ENCODE measurements around the gene CYP19A1. TPM values are rescaled to one million over a fixed set of nuclear protein-coding genes. Genes with fewer than 3 reads are reported as not detected.
"Not testable (repeated sequence)": the region's sequence is repeated elsewhere in the genome, so short reads cannot be mapped to it uniquely, and the experiment has no call there.

CYP19A1 gene
- total RNA-seq, 1 experiment from 2014 or later = not detected

DNA sequence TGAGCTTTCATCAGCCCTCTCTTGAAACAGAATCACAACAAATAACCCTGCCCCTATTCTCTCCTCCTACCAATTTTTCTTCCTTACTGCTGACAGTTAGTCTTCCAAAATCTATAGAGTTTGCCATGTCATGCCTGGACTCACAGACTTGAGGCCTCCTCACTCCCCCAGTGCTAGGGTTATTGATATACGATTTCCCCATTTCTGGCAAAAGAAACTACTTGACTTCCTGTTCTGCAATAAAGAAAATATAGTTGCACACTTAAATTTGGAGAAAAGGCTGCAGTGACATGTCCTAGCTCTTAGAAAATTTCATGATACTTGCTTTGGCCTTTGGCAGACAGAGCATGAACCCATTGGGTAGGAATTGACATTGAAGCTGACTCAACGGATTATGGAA lies 75.9 kb downstream of the CYP19A1 start:
- no peak for DNase-seq (ENCODE audit: low spot score)

DNA sequence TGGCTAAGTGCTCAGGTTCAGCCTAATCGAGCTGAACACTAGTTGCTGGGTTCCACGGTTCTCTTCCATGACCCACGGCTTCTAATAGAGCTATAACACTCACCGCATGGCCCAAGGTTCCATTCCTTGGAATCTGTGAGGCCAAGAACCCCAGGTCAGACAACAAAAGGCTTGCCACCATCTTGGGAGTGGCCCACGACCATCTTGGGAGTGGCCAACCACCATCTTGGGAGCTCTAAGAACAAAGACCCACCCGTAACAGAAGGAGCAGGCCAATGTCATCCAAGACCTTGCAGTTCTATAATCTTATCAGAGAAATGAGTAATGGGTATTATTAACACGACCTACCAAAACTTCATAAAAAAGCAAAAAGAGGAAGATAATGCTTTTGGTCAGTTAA lies 77.3 kb downstream of the CYP19A1 start:
- not testable (repeated sequence) for DNase-seq (ENCODE audit: low spot score)

DNA sequence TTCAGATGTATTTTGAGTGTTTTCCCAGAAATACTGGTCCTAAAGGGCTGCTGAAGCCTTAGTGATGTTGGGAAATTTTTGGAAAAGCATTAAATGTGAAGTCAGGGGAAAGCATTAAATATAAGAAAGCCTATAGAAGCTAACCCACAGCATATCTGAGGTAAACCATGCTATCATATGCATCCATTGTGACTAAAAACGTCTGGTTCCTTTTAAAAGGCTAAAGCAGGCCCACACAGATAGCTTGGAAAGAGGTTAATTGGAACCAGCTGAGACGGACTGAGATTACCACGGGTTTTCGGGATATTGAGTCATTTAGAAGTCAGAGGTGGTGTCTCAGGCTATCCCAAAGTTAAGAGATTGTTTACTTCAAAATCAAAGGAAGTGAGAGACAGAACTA lies 78.2 kb downstream of the CYP19A1 start:
- no peak for DNase-seq (ENCODE audit: low spot score)

DNA sequence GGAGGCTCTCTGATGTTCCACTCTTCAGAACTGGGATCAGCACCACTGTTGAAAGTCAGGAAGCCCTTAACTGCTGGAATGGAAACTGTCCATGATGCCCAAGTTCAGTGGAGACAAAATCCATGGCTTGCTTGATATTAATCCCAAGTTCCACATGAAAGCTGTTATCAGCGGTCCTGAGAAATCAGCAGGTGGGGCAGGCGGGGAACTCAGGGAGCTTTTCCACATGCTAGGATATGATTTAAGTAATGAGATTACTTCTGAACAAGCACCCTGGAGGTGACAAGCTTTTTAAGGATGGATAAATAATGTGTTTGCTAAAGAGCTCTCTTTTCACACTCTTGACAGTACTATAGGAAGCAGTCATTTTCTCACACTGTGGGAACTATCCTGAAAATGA lies 82.9 kb downstream of the CYP19A1 start:
- no peak for DNase-seq (ENCODE audit: low spot score)

DNA sequence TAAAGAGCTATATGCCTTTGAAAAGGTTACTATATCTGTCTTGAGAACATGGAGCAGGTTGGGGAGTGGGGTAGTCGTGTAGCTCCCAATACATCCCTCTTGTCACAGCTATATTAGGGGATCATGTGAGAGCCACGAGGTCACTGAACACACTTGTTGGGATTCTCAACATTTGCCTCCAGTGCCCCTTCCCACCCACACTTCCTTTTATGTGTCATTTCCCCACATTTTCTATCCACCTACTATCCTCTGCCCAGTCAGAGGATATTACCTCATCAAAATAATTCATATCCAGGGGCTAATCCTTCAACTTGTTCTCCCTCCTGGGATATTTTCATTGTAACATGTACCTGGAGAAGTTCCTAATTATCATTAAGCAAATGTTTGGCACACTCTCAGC lies 85.0 kb downstream of the CYP19A1 start:
- no peak for DNase-seq (ENCODE audit: low spot score)

DNA sequence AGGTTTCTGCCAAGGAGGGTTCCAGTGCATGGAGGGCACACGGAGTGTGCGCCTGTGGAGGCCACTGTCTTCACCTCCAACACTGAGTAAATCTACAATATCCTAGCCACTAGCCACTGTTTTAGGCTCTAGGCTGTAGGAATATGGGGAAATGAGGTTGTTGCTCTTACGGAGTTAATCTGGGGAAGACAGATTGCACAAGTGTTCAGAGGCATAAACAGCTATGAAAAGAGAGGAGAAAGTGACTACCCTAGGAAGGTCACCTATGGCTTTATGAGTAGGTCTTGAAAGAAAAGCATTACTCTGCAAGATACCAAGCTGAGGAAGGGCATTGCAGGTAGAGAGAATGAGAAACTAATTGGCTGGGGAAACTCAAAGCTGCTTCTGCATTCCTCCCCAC lies 85.7 kb downstream of the CYP19A1 start:
- no peak for DNase-seq (ENCODE audit: low spot score)

DNA sequence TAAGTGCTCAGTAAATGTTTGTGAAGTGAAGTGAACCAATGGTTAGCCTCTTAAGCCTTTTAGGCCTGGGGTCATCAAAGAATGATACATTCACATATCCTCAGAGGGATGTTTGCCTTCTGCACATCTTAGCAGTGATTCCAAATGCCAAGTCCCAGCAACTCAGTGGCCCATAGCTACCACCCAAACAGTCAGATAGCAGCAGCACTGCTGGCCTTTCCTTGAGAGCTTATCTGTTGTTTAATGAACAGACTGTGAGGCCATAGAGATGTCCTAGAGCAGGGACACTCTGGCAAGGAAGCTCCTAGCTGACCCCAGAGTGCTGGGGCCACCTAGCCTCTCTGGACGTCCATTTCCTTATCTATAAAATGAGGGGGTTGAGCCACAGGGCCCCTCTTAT lies 86.8 kb downstream of the CYP19A1 start:
- no peak for DNase-seq (ENCODE audit: low spot score)

DNA sequence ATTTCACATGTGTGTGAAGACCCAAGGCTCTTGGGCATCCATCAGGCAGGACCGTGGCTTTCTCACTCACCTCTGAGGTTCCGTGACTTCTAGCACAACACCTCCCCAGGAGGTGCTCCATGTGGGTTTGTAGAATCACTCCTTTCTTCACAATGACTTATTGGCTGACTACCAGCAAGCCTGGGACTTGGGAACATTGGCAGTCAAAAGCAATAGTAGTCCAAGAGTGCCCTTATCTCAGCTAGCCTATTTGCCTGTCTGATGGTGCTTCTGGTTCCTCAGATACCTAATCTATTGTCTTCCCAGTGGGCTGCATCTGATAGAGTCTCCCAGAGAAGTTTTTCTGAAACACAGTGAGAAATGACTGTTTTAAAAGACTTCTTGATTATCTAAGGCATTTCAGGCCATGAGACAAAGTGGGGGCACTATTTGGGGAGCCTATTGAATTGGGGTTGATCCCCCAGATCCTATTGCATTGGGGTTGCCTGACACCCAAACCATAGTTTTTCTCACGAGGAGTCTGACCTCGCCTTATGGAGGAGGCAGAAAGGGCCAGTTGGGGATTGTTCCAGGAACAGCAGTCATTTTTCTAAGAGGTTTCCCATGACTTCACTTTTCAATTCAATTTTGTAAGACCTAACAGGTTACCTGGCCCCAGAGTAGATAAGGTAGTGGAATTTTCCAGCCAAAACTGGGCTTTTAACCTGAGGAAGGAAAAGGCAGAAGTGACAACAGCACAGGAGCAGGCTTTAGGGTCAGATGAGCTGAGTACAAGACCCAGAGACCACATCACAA lies 88.0 kb downstream of the CYP19A1 start:
- DNase-seq (ENCODE audit: low spot score) = no peak

DNA sequence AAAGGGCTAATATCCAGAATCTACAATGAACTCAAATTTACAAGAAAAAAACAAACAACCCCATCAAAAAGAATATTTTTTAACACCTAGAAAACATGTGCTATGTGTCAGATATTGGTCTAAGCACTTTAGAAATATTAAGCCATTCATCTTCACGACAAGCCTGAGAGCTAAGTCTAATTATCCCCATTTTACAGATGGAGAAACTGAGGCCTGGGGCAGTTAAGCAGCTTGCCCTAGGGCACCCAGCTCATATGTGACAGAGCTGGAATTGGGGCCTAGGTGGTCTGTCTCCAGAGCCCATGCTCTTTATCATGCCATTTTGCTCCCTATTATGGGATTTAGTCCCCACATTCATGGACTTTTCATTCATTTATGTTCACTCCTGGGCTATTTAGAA lies 92.8 kb downstream of the CYP19A1 start:
- DNase-seq (ENCODE audit: low spot score) = no peak

DNA sequence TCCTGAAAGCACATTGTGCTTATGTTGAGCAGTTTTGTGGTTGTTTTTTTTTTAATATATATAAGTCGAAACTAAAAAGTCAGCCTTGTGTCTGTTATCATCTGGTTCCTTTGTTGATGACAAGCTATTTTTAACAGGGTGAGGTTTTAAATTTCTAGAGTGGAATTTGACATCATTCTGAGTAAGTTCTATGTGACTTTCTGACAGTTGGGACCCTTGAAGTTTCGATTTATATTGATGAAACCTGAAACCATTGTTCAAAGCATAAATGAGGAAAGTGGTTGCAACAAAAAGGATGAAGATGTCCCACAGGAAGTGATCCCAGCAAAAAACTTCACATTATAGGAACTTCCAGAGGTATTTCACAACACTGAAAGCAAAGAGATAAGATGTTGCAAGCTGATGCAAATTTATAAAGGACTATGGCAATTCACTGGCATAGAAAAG lies 94.0 kb downstream of the CYP19A1 start:
- DNase-seq (ENCODE audit: low spot score) = no peak

DNA sequence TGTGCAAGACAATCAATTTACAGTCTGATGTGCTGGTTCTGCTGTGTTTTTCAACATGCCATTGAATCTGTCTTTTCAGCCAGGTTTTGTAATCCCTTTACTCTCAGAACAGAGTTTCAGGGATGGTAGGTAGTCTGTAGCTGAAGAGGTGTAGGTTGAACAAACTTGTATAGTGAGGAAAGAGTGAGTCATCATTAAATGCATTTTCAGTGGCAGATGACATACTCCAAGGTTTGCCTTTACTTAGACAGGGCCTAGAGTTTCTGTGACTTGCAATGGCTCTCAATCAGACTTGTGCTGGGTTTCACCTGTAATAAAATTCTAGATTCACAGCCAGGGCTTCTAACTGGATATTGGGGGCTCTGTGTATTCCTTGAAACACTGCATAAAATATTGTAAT lies 94.6 kb downstream of the CYP19A1 start:
- DNase-seq (ENCODE audit: low spot score) = peak; percentile 24

DNA sequence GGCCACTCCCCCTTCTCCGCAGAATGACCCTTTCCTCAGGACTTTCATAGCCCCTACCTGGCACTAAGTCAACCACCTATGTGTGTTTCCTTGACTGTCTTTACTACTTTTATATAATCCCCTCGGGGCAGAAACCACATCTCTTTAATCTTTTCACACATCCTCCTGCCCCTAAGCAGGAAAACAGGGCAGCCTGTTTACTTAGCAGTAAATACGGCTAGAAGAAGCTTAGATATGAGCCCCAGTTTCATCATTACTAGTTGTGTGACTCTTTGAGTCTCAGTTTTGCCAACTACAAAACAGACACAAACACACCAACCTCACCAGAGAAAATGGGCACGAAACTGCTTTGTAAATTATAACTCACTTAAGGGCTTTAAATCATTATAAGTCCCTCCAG lies 98.3 kb downstream of the CYP19A1 start:
- DNase-seq (ENCODE audit: low spot score) = peak; percentile 19

DNA sequence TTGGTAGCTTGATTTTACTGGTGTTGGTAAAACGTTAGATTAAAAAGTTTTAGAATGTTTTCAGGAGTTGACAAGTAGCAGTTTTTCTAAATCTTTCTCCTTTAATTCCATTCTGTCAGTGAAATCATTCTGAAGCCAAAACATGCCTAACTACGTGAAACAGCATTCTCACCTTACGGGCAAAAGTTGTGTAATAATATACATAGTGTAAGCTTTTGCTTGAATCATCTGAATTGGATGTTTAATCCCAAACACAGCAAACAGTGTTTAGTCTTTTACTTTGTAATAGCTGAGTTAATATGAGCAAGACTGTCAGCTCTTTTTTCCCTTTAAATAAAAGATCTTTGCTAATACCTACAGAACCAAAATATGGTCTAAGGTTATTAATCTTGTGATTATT lies 100.6 kb downstream of the CYP19A1 start:
- no peak for DNase-seq (ENCODE audit: low spot score)

DNA sequence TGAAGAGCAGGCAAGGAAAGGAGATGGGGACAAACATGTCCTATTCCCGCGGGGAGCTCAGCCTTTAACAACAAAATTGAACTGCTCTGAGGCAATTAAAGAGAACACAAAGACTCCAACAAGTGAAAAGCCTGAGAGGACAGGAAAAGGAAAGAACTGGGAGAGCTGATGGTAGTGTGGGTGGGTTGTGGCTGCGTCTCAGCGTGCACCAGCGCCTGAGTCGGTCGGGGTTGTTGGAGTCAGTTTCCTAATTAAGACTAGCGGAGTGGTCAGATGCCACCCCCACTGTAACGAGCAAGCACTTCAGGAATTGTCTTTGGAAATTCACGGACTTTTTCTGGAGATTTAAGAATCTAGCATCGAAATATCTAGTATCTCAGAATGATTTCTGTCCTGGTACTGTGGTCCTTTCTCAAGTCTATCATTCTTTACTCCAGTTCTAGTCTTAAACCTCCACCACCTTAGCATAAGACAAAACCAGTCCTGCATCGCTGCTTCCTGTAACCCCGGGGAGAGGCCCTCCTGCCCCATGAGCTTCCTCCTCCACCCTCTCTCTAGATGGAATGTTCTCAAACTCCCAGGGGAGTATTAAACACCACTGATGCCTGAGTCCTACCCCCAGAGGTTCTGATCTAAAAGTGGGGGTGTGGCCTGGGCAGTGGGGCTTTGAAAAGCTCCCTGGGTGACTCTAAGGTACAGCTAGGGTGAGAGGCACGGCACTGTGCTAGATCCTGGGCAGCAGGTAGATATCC lies 104.0 kb downstream of the CYP19A1 start:
- DNase-seq (ENCODE audit: low spot score) = no peak

DNA sequence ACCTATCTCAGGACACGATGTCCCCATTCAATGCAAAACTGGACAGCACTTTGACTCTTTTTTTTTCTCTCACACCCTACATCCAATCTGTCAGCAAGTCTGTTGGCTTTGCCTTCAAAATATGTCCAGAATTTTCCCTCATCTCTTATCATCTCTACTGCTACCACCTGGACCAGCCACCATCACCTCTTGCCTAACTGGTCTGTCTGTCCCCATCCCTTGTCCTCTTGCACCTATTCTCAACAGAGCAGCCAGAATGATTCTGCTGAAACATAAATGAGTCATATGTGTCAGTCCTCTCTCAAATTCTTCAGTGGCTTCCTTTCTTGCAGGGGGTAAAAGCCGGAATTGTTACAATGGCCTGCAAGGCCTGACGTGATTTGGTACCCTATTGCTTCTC lies 105.8 kb downstream of the CYP19A1 start:
- no peak for DNase-seq (ENCODE audit: low spot score)

DNA sequence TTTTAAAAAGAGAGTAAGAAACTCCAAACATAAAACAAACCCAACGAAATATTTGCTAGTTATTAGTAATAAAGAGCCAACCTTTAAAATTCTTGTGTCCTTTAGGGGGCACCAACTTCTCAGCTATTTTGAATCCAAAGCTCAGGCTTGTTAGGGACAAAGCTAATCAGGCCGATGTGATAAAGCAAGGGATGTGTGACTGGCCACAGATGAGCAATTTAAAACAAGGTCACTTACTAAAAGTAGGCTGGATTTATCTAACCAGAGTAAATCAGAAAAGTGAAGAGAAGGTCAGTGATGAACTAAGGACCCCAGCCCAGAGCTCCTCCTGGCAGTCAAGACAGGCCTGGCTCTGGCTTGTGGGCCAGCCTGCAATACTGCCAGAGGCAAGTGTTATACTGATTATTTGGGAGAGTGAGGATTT lies 108.5 kb downstream of the CYP19A1 start:
- peak; percentile 48 for DNase-seq (ENCODE audit: low spot score)

DNA sequence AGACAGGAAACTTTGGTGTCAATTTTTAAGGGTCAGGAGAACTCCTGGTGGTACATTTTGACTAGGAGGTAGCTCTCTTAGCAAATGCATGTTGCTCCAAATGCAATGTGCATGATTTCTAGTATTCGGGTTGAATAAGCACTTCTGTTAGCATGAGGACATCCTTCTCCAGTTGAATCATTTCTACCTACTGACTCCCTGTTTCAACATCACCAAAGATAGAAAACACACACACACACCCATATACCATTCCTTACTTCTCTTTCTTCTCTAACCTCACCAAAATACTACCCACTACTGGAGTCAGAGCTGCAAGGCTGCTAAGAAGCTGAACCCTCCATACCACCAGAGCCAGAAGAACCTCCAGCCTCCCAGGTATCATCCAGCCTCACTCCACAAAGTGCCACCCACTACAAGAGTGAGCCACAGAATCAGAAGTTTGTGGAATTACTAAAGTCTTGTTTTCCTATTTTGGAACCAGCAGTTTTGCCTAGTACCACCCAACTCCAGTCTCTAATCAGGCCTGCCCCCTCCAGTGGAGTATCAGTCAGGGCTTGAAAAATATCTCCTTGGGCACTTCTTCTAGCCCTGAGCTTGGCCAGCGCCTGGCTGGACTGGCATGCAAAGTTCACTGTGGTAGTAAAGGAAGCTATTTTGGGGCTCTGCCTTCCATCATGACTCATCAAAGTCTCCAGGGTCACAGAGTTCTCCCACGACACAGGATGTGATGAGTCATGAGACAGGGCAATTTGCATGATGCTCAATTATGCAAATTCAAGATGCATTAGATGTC lies 110.3 kb downstream of the CYP19A1 start:
- DNase-seq (ENCODE audit: low spot score) = peak; percentile 68

DNA sequence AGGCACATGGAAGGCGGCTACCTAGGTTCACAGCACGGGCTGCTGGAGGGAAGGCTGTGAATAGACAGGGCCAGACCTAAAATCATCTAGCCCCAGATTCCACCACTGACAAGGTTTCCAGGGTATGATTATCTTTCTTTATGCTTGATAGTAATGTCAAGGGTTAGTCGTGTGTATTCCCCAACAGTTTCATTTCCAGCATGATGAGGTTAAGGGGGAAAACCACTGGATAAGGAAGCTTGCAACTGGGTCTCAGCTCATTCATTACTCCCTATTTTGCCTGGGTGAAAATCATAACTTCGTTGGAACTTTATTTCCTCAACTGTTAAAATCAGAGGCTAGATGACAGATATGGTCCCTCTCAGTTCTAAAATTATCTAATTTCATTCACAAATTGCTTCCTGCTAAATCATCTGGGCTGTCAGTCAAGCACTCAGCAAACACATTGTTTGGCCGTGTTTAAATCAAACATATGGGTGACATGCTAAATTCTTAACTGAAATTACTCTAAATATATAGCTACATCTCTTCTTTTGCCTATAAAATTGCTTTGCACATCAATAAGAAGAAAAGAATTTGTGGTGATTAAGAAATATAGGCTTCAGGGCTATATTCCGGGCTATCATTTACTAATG lies 111.7 kb downstream of the CYP19A1 start:
- DNase-seq (ENCODE audit: low spot score) = no peak

DNA sequence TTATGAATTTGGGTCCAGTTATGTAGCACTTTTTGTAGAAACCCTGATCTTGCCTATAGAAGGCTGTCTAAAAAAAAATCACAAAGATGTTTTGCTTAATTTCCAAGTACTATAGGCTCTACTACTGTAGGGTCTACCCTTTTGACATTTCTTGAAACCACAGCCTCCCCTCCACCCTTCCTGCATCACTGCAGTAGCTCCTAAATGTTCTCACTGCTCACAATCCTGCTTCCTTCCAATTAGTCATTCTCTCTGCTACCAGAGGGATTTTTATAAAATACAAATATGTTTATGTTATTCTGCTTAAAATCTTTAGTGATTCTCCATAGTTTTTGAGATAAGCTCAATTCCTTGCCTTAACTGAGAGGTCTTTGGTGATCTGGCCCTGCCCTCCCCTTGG lies 114.0 kb downstream of the CYP19A1 start:
- DNase-seq (ENCODE audit: low spot score) = no peak

DNA sequence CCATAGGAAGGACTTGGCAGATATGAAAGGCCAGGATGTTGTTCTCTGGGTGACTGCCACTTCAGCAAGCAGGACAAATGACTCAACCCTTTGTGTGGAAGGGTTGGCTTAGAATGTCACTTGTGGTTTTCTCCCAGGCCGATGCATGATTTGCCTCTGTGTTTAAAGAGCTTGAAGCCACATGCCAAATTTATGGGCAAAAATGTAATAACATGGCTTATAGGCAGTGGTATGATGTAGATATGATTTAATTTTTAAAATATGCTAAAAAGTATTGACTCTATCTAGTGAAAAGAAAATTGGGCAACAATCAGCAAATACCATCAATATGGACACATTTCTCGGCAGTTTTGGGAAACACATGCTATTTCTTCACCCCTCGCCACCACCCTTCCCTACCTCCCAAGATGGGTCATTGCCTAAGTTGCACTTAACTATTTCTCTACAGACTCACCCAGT lies 114.6 kb downstream of the CYP19A1 start:
- DNase-seq (ENCODE audit: low spot score) = peak; percentile 62

DNA sequence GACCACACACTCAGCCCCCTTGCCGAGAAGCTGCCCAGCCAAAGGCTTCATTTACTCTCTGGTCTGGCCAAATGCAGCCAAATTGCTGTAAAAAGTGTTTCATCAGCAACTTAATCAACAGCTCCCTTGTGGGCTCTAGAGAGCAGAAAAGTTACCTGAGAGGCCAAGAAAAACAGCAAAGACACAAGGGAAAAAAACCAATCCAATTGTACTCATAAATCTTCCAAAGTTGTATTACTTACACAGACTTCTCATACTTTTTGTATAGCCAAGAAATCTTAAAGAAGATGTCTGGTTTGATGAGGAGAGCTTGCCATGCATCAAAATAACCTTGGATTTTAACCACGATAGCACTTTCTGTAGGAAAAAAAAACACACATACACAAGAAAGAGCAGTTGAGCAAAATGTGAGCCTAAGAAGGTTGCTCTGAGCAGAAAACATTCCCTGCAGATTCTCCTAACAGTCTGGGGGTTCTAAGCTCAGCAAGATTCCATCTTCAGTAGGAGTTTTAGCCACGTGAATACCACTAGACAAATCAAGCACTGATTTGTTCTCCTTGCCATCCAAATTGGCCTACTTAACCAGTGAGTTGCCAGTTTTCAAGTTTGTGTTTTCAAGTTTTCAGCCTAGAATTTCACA lies 120.0 kb downstream of the CYP19A1 start:
- no peak for DNase-seq (ENCODE audit: low spot score)

Data from HT-29 (cell line).